ENCODE measurements around the gene ATXN3L.
A peak's percentile ranks its signal among the peaks of the same experiment; 100 is the strongest.

ATXN3L gene

DNA sequence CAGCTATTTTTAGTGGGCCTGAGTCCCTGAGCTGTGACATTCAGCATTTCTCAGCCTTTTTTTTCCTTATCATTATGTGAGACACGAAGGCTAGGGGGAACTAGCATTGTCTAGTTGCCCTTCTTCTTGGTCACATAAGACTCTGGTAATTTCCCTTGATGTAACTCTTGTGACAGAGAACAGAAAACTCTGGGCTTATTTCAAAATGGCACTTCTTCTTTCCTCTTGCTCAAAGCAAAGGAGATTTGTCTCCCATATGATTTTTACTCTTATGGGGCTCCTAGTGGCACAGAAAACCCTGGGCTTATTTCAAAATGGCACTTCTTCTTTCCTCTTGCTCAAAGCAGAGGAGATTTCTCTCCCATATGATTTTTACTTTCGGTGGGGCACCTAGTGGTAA, 14.7 kb downstream of the ATXN3L start:
- no peak for DNase-seq (ENCODE audit: low spot score)

- DNase-seq (ENCODE audit: low spot score) = no peak
Observed at GRCh38 chrX:13304052-13304451, 15.8 kb downstream of the ATXN3L start.

DNA sequence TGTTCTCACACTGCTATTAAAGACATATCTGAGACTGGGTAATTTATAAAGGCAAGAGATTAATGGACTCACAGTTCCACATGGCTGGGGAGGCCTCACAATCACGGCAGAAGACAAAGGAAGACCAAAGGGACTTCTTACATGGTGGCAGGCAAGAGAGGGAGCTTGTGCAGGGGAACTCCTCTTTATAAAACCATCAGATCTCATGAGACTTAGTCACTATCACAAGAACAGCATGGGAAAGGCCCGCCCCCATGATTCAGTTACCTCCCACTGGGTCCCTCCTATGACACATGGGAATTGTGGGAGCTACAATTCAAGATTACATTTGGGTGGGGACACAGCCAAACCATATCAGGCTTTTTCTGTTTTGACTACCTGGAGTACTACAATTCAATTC, 16.6 kb downstream of the ATXN3L start:
- DNase-seq (ENCODE audit: low spot score) = peak; percentile 15

GRCh38 chrX:13298836-13299235, 21.0 kb downstream of the ATXN3L start:
- DNase-seq (ENCODE audit: low spot score) = no peak

- no peak for DNase-seq (ENCODE audit: low spot score)
Observed at GRCh38 chrX:13295841-13296240, 24.0 kb downstream of the ATXN3L start.

DNA sequence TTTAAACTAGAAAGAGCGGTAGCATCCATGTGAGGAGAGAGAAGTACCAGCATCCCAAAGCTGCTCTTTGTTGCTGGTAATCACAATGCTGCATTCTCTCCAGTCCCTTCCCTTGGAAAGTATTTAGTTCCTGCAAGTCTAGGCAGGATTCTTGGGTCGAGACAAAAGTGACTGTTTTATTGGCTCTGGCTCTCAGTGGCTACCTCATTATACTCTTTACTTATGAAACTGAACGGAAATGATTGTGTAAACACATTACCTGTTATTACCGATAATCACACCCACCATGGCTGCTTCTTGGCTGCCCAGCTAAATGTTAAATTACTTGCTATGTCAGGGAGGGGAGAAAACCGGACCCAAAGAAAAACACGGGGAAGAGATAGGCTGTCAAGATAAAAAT, 26.2 kb downstream of the ATXN3L start:
- DNase-seq (ENCODE audit: low spot score) = no peak

GRCh38 chrX:13290891-13291614, 28.8 kb downstream of the ATXN3L start:
- DNase-seq (ENCODE audit: low spot score) = no peak

GRCh38 chrX:13288671-13289070, 31.2 kb downstream of the ATXN3L start:
- no peak for DNase-seq (ENCODE audit: low spot score)

GRCh38 chrX:13287816-13288215, 32.0 kb downstream of the ATXN3L start:
- no peak for DNase-seq (ENCODE audit: low spot score)

DNA sequence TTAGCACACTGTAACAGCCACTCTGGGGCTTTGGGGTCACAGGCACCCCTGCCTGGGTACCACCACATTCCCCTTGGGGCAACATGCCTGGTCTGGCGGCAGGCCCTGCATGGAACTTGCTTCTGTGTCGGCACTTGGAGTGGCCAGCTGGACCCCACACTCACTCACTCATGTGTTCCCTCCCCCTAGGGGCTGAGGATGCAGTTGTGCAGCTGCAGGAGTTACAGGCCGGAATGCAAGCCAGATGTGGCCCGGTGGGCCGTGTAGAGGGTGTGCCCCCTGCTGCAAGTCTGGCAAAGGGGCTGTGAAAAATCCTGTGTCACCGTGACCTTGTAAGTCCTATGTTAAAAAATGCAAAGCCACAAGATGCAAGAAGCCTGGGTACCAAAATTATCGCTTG, 34.2 kb downstream of the ATXN3L start:
- no peak for DNase-seq (ENCODE audit: low spot score)

DNA sequence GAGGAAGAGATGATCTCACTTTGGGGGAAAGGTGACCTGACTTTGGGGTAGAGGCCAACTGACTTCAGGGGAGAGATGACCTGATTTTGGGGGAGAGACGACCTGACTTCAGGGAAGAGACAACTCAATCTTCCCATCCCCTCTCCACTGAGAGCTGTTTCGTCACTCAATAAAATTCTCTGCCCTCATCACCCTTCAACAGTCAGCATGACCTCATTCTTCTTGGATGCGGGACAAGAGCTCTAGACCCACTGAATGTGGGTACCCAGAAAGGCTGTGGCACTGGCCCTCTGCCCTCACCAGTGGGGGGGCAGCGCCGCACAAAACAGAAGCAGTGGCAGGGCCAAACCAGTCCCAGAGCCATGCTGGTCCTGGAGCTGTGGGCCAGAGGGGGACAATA, 34.6 kb downstream of the ATXN3L start:
- DNase-seq (ENCODE audit: low spot score) = no peak

GRCh38 chrX:13284570-13284969, 35.3 kb downstream of the ATXN3L start:
- DNase-seq (ENCODE audit: low spot score) = no peak

DNA sequence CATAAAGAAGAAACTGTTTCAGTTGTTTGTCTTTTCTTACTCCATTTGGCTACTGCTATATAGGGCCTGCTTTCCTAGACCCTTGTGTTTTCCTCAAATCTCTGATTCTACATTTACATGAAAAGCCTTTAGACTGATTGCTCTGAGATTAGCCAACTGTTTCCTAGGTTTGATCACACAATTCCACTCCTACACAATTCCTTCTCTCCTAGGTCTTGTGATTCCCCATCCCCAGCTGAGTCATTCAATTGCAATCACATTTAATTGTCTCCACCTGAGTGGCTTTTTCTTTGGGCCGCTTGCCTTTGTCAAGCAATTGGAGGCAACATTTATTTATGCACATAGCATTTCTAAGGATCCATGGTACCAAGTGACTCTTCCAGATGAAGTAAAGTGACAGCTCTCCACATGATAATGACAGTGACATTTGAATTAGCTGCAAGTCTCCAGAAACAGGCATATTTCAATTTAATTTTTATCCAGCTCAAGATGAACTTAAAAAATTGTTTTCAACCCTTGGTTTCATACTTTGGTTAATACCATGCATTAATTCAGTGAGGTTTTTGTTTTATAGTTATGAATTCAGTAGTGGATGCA, 35.8 kb downstream of the ATXN3L start:
- DNase-seq (ENCODE audit: low spot score) = no peak

DNA sequence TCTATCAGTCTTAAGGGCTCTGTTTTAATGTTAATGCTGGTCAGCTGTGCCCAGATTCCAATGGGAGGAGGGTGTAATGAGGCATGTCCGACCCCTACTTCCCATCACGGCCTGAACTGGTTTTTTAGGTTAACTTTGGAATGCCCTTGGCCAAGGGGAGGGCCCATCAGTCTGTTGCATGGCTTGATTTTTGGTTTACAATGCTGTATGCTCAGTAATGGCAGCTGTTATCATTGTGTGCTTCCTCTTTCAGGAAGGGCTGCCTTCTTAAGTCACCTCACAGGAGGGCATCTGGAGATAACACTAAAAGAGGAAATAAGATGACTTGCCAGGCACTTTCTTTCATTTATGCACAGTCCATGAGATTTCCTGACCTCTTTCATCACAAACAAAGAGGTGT, 36.3 kb downstream of the ATXN3L start:
- no peak for DNase-seq (ENCODE audit: low spot score)

DNA sequence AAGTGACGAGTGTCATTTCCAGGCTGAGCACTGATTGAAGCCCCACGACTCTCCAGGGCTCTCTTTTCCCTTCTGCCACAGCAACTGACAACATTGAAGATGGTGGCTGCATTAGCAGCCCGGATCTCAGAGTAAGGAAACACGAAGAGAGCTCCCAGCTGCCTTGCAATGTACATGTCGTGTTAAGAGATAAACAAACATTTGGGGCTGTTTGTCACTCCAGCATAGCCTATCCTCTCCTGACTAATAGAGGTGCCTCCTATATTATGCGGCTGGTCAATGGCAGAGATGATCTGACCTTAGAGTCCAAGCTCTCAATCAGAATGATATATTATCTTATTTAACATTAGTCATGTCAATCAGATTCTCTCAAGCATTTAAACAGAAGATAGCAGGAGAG, 38.6 kb downstream of the ATXN3L start:
- DNase-seq (ENCODE audit: low spot score) = no peak

DNA sequence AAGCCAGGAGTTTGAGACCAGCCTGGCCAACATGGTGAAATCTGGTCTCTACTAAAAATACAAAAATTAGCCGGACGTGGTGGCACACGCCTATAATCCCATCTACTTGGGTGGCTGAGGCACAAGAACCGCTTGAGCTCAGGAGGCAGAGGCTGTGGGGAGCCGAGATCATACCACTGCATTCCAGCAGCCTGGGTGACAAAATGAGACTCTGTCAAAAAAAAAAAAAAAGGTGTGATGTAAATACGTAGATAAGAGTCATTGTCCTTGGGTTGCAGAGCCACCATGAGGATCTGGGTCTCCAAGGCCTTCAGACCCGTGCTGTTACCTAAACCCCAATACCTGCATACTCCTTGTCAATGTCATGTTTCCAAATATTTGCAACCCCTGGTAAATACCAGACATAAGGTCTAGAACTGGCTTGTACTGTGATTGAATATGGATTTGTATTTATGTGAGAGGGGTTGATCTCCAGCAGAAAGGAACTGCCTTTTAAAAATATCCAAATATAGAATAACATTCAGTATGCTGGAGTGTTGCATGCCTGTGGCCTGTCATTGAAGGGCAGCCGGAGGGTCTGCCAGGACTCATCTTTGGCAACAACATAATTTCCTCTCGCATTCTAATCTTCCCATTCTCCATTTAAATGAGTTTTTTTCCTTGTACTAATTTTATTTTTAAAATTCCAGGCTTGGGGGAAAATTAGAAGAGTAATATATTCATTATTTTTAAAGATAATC, 40.4 kb downstream of the ATXN3L start:
- DNase-seq (ENCODE audit: low spot score) = no peak

GRCh38 chrX:13277539-13277938, 42.3 kb downstream of the ATXN3L start:
- no peak for DNase-seq (ENCODE audit: low spot score)

- no peak for DNase-seq (ENCODE audit: low spot score)
Observed at GRCh38 chrX:13276991-13277390, 42.9 kb downstream of the ATXN3L start.

DNA sequence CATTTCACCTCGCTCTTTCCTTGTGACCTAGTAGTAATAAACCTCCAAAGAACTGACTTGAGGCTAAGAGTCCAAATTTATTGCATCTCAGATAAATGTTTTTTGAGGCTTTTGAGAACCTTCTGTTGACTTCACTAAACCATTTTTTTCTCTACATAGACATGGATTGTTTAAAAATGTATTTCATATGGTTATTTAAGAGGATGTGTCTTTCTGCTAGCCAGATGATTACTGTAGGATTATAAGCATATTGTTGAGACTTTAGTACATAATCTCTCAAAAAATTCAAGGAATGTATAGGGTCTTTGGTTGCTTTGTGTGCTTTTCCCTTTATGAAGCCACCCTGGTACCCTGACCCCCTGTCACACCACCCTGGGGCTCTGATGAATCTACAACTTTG, 44.8 kb downstream of the ATXN3L start:
- DNase-seq (ENCODE audit: low spot score) = no peak

- DNase-seq (ENCODE audit: low spot score) = no peak
Observed at GRCh38 chrX:13272426-13272825, 47.4 kb downstream of the ATXN3L start.

DNA sequence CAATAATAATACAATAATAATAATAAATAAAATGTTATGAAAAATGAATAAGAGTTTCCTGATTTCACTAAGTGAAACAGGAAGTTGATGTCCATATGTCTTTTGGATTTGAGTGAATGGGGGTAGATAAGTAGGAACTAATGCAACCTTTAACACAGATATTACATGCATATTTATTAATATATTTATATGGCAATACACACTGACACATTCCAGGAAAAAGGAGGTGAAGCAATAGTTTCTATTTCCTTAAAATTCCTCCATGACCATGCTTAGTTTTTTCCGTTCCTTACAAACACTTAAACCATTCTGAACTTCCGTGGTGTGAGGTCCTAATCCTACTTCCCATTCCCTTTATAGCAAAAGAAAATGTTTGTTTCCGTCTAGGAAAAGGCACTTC, 48.3 kb downstream of the ATXN3L start:
- no peak for DNase-seq (ENCODE audit: low spot score)

GRCh38 chrX:13270360-13270759, 49.5 kb downstream of the ATXN3L start:
- DNase-seq (ENCODE audit: low spot score) = no peak

- DNase-seq (ENCODE audit: low spot score) = no peak
Observed at GRCh38 chrX:13268874-13269273, 51.0 kb downstream of the ATXN3L start.

Data from RKO (cell line).